Measurements from ENCODE around the gene SPATS2. TPM values are rescaled to one million over a fixed set of nuclear protein-coding genes. Genes with fewer than 3 reads are reported as not detected.

The SPATS2 gene
- total RNA-seq, 3 donors from 2014 or later (not counting 1 experiment from before 2014, with no cell fraction given) = 14.6 to 18.4 (median 15.4) TPM

DNA sequence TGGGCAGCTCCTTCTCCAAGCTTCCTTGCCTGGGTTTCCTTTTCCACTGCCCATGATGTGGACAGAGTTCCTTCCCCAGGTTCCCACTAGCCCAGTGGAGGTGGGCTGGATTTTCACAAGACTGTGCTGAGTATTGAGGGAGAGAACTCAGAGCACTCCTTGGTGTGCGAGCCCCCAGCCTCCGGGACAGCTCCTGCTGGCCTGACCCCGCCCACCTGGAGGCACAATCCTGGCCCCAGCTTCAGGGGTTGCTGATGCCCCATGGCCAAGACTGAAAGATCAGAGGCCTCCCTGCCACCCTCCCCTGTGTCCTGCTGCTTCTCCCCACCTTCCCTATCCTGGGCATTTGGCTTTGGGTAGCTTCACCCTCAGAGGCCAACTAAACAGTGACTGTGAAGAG is 179.2 kb downstream of the SPATS2 start:
- Mint-ChIP-seq H3K27me3 (ENCODE audit: low read depth in 2 of 2) (peaks cover 14 to 30% of the 10 kb centered on the region in 2 donors), H3K27ac (no peak overlapping the region), H3K4me3 (no peak overlapping the region), H3K36me3 (no peaks in the 10 kb centered on the region), H3K9me3 (no peaks in the 10 kb centered on the region), H3K4me1 (peaks cover 0 to 18% of the 10 kb centered on the region in 2 donors)
- Histone ChIP-seq H3K36me3 (ENCODE audit: control insufficient read depth, insufficient read depth, low read length) (no peaks in the 10 kb centered on the region), H3K27me3 (ENCODE audit: control insufficient read depth, insufficient read depth, low read length) (peaks cover 7% of the 10 kb centered on the region), H3K9me3 (ENCODE audit: control insufficient read depth, insufficient read depth, low read length) (no peaks in the 10 kb centered on the region), H3K27ac (ENCODE audit: low read length) (no peak overlapping the region), H3K4me3 (ENCODE audit: low read length) (no peak overlapping the region), H3K4me1 (ENCODE audit: control insufficient read depth, insufficient read depth, low read length) (peaks cover 13% of the 10 kb centered on the region)
- intact Hi-C loops (cut with micrococcal nuclease) = no loop called here
- TF ChIP-seq, protein P1, sequence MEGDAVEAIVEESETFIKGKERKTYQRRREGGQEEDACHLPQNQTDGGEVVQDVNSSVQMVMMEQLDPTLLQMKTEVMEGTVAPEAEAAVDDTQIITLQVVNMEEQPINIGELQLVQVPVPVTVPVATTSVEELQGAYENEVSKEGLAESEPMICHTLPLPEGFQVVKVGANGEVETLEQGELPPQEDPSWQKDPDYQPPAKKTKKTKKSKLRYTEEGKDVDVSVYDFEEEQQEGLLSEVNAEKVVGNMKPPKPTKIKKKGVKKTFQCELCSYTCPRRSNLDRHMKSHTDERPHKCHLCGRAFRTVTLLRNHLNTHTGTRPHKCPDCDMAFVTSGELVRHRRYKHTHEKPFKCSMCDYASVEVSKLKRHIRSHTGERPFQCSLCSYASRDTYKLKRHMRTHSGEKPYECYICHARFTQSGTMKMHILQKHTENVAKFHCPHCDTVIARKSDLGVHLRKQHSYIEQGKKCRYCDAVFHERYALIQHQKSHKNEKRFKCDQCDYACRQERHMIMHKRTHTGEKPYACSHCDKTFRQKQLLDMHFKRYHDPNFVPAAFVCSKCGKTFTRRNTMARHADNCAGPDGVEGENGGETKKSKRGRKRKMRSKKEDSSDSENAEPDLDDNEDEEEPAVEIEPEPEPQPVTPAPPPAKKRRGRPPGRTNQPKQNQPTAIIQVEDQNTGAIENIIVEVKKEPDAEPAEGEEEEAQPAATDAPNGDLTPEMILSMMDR (IDR thresholded peaks at IDR 0.05) = no peak
- no peak for DNase-seq
- ATAC-seq = no peak
- WGBS (ENCODE audit: insufficient coverage) = 95% methylated on average over 3 of the region's 3 CpGs

DNA sequence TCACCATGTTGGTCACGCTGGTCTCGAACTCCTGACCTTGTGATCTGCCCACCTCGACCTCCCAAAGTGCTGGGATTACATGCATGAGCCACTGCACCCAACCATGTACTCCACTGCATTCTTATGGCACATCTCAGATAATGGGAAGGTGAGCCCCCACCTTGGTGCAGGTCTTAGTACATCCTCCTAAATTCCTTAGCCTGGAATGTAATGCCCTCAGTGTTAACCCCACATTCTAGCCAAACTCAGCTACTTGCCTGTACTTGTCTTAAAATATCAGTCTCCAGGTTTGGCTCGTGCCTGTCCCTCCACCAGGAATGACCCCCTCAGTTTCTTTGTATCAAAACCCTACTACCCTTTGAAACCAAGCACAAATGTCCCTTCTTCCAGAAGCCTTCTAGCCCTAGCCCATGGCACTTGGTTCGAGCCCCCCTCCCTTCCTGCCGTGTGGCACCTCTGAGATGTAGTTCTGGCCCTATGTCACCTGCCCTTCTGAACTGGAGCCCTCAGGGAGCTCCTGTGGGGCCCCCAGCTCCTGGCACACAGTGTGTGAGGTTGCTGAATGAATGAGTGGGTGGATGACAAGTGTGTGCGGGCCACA is 179.9 kb downstream of the SPATS2 start:
- whole genome bisulfite sequencing (ENCODE audit: insufficient coverage) = 80% methylated on average over 7 of the region's 7 CpGs
- intact Hi-C loops (cut with micrococcal nuclease) = no loop called here

GRCh38 chr12:49548481-49548821 is 181.2 kb downstream of the SPATS2 start:
- Mint-ChIP-seq H3K9me3 (no peaks in the 10 kb centered on the region), H3K27ac (no peak overlapping the region), H3K36me3 (no peaks in the 10 kb centered on the region), H3K27me3 (ENCODE audit: low read depth in 2 of 2) (peaks cover 11 to 34% of the 10 kb centered on the region in 2 donors), H3K4me3 (peak overlapping the region; percentile 63), H3K4me1 (peaks cover 0 to 17% of the 10 kb centered on the region in 2 donors)
- intact Hi-C loops (cut with micrococcal nuclease) = no loop called here
- no peak for DNase-seq
- 44% methylated on average over 8 of the region's 8 CpGs for whole genome bisulfite sequencing (ENCODE audit: insufficient coverage)
- peak in 1 of 3 donors; percentile 18 for ATAC-seq
- no peak overlapping the region for H3K27ac ChIP-seq (ENCODE audit: low read length)
- H3K9me3 ChIP-seq (ENCODE audit: control insufficient read depth, insufficient read depth, low read length) = no peaks in the 10 kb centered on the region
- peaks cover 7% of the 10 kb centered on the region for H3K27me3 ChIP-seq (ENCODE audit: control insufficient read depth, insufficient read depth, low read length)
- peaks cover 13% of the 10 kb centered on the region for H3K4me1 ChIP-seq (ENCODE audit: control insufficient read depth, insufficient read depth, low read length)
- no peaks in the 10 kb centered on the region for H3K36me3 ChIP-seq (ENCODE audit: control insufficient read depth, insufficient read depth, low read length)
- H3K4me3 ChIP-seq (ENCODE audit: low read length) = peak overlapping the region; percentile 29
- TF ChIP-seq, protein P1 (IDR thresholded peaks at IDR 0.05) = no peak

More for the DNA sequence above, 179.9 kb downstream of the SPATS2 start:
- Histone ChIP-seq H3K4me3 (ENCODE audit: low read length) (no peak overlapping the region), H3K27me3 (ENCODE audit: control insufficient read depth, insufficient read depth, low read length) (peaks cover 7% of the 10 kb centered on the region), H3K27ac (ENCODE audit: low read length) (no peak overlapping the region), H3K36me3 (ENCODE audit: control insufficient read depth, insufficient read depth, low read length) (no peaks in the 10 kb centered on the region), H3K9me3 (ENCODE audit: control insufficient read depth, insufficient read depth, low read length) (no peaks in the 10 kb centered on the region), H3K4me1 (ENCODE audit: control insufficient read depth, insufficient read depth, low read length) (peaks cover 13% of the 10 kb centered on the region)
- no peak overlapping the region for H3K27ac Mint-ChIP-seq
- no peak for ATAC-seq
- H3K4me3 Mint-ChIP-seq = no peak overlapping the region
- H3K36me3 Mint-ChIP-seq = no peaks in the 10 kb centered on the region
- no peak for DNase-seq
- peaks cover 14 to 30% of the 10 kb centered on the region in 2 donors for H3K27me3 Mint-ChIP-seq (ENCODE audit: low read depth in 2 of 2)
- peaks cover 0 to 17% of the 10 kb centered on the region in 2 donors for H3K4me1 Mint-ChIP-seq
- H3K9me3 Mint-ChIP-seq = no peaks in the 10 kb centered on the region
- TF ChIP-seq, protein P1 (IDR thresholded peaks at IDR 0.05) = no peak

Data from natural killer cell (primary cell).